Stimulated activated CD8-positive, alpha-beta memory T cell treated with anti-CD3 and anti-CD28 coated beads, Interleukin-4, amount 100 ng/mL, for 24 hours (primary cell): Measurements from ENCODE around the gene CTXN2.

Experiments
- DNase-seq: peaks from one replicate; pipeline ENCODE4 v3.0.0-alpha.2; 2020; ENCODE audit warnings: low read depth

CTXN2 gene

DNA sequence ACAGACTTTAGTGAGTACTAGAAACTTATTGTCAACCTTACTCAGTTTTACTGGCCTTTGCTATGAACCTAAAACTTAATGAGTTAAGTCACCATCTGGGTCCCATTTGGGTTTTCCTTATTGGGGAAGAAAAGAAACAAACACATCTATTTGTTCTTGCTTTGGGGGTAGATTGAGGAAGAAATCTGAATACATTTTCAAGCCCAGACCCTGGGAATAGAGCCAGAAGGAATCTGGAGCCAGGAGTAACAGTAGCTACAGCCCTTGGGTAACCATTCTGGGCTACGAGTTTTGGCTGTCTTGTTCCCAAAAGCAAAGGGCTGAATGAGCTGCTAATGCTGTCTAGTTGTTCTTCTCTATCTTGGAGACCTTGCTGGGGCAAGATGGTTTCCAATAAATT, 31.2 kb downstream of the CTXN2 start:
- DNase-seq: no peak

DNA sequence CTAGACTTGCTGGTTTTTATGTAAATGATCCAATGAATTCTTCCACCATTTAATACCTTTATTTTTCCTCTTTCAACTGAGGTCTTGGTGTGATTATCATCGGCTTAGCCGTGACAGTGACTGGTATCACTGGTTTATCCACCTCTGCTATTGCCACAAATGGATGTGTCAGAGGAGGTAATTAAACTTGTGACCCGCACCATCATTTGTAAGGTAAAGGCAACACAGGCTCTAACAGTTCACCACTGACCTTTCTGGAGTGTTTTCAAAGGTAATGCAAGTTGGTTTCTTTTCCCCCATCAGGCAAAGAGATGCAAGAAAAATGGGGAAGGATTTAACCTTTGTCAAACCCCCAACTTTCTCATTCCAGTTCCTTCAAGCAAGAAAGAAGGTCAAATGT, 34.3 kb downstream of the CTXN2 start:
- DNase-seq: no peak

DNA sequence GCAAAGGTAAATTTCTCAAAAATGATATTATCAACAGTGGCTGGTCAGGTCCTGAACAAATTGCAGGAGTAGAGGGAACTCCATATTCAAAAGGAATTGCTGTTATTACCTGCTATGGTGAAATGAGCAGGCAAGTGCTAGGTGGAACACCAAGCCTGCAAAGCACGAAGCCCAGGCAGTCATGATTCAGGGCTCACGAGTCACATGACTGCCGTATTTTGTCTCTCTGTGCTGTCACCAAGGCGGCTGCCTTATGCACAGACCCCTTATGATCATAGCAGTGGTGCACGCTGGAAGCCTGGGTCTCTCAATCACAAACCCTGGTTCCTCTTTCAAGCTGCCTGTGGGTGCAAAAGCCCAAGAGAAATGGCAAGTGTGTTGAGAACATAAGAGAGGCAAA, 39.0 kb downstream of the CTXN2 start:
- no peak for DNase-seq

DNA sequence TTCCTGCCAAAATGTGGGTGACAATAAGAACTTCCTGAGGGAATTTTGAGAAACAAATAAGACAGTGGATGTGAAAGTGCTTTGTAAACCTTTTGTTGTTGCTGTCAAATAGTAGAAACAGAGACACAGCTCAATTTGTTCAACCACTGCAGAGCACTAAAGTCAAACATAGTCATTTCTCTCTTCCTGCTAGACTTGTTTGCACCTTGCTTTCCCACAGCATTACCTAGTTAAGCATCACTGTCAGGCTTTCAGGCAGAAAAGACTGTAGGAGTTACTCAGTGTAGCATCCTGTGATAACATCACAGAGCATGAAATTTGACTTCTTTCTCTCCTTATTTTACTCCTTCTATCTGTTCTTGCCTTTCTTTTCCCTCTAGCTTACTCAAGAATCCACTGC, 41.8 kb downstream of the CTXN2 start:
- DNase-seq: no peak

DNA sequence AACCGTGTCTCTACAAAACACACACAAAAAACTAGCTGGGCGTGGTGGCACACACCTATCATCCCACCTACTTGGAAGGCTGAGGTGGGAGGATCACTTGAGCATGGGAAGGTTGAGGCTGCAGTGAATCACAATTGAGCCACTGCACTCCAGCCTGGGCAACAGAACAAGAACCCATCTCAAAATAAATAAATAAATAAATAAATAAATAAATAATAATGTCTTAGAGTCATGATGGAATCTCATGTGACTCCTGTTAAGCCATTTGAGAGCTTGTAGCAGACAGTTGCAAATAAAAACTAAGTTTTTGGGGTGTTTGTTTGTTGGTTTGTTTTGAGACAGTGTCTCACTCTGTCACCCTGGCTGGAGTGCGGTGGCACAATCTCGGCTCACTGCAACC, 47.9 kb downstream of the CTXN2 start:
- DNase-seq: no peak

DNA sequence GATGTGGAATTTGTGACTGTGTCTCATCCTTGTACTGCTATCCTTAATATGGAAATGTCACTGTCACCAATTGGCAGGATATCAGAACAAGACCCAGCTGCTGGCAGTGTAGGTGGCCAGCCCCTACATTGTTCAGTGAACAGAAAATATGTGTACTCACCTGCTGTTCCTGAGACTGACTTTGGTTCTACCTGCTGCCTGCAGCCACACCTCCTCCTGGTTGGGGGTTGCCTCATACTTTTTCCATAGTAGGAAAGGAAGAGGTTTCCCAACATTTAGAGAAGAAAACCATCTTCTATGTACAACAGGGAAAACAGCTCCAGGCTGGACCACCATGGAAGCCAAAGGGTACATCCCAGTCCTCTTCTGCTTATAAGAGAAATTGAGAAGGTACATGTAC, 50.5 kb downstream of the CTXN2 start:
- DNase-seq: no peak

DNA sequence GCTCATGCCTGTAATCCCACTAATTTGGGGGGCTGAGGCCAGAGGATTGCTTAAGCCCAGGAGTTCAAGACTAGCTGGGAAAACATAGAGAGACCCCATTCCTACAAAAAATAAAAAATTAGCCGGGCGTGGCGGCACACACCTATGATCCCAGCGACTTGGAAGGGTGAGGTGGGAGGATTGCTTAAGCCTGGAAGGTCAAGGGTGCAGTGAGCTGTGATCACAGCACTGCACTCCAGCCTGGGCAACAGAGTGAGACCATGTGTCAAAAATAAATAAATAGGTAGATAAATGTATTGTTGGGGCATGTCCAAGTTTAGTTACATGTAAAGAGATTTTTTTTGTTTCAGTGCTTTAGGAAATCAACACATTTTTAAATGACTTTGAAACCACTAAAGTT, 51.1 kb downstream of the CTXN2 start:
- no peak for DNase-seq

DNA sequence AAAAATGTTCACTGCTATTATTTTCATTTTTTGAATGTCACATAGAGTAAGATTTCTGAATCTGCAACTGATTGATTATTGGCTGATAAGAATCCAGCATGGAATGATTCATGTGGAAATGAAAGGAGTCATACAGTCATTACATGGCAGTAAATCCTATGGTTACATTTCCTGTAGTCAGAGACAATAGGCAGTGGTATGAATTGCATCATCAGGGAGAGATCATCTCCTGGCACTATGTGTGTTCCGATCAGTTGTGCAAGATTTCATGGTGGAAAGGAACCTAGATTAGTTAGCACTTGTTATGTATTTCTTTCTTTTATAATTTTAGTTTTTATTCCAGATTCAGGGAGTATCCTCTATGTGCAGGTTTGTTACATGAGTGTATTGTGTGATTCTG, 53.5 kb downstream of the CTXN2 start:
- no peak for DNase-seq

DNA sequence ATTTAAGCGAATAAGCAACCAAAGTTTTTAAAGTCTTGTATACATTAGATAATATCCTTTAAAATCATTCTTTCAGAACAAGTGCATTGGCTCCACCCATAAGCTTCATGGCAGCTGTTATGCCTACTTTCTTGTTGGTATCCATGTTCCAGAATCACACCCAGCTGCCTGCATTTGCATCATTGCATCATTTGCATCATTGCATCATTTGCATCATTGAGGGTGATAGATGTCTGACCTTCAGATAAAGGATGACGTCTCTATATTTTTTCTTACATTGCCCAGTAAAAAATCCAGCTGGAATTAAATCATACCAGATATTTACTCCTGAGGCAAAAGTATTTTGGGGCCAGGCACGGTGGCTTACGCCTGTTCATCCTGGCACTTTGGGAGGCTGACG, 56.9 kb downstream of the CTXN2 start:
- no peak for DNase-seq

DNA sequence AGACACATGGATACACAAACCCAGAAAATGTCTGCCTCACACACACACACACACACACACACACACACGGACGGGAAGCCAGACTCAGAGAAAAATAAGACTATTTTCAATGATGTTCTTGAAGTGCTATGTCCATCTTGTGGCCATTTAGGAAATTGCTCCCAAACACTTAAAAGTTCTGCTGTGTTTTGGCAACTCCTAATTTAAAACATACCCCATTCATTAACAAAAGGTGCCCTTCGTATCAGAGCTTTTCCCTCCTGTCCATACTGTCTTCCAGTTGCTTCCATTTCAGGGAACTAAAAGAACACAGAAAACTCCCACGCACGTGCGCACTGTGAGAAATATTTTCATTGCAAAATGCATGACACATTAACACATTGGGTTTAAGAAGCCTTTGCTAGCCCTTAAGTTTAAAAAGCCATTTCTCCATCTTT, 59.2 kb downstream of the CTXN2 start:
- no peak for DNase-seq

DNA sequence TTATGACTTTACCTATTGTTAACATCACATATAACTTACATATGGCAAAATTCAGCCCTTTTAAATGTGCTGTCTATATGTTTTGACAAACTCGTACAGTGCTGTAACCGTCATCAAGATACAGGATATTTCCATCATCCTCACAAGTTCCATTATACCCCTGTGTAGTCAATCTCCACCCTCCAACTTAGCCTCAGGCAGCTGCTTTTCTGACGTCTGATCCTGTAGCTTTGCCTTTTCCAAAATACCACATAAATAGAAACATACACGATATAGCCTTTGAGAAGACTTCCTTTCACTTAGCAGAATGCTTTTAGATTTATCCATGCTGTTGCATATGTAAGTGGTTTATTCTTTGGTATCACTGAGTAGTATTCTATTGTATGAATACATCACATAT, 61.7 kb downstream of the CTXN2 start:
- no peak for DNase-seq
